HEK293 (cell line): ENCODE results near the gene C19orf18.
A peak's percentile ranks its signal among the peaks of the same experiment; 100 is the strongest.
"Not testable (repeated sequence)": the region's sequence is repeated elsewhere in the genome, so short reads cannot be mapped to it uniquely, and the experiment has no call there.

Experiments
- CTCF ChIA-PET: fragments of 350-600 bp; formaldehyde crosslinking; extraction: SDS; loops from one replicate; lab custom pipeline; 2021; ENCODE audit warnings: antibody characterized with exemption; lab: Yijun Ruan, JAX
- POLR2A ChIA-PET: fragments of 300-600 bp; formaldehyde crosslinking; extraction: SDS; loops from one replicate; lab custom pipeline; 2020; ENCODE audit warnings: antibody characterized with exemption, inconsistent platforms; lab: Yijun Ruan, JAX
- H3K27ac ChIP-seq: fragments of 200-500 bp; sonication (Bioruptor generic); 2 replicates; pipeline ENCODE4 v1.5.1; 2014; ENCODE audit warnings: low read depth, low read length, control low read depth, inconsistent platforms; ENCODE audit errors: extremely low read depth
- H3K36me3 ChIP-seq, 2 experiments: fragments of 200-500 bp in 1 of 2; sonication (Bioruptor generic) in 1 of 2; 1 replicate in 1 of 2; 2 replicates in 1 of 2; pipeline ENCODE4 v1.5.1; 2014 to 2017; ENCODE audit warnings: inconsistent platforms in 2 of 2, low read length in 2 of 2; ENCODE audit not compliant: control insufficient read depth in 2 of 2, insufficient read depth in 1 of 2
- H3K4me1 ChIP-seq: fragments of 200-500 bp; sonication (Bioruptor generic); 2 replicates; pipeline ENCODE4 v1.5.1; 2014; ENCODE audit warnings: mild to moderate bottlenecking, low read length, inconsistent platforms; ENCODE audit not compliant: control insufficient read depth, insufficient read depth
- H3K4me3 ChIP-seq: 2 replicates; pipeline ENCODE4 v1.5.1; 2011; ENCODE audit warnings: low read depth, mild to moderate bottlenecking, control low read depth, low read length, moderate library complexity
- H3K9me3 ChIP-seq: fragments of 200-500 bp; sonication (Bioruptor generic); 2 replicates; pipeline ENCODE4 v1.5.1; 2014; ENCODE audit warnings: low read depth, low read length, inconsistent platforms; ENCODE audit not compliant: control insufficient read depth, insufficient read depth
- ATF2 ChIP-seq: fragments of 450-650 bp; formaldehyde crosslinking; IDR thresholded peaks from 2 replicates; pipeline ENCODE4 v1.5.1; 2016; ENCODE audit warnings: missing biosample characterization, missing genetic modification characterization, low read depth
- REST ChIP-seq: fragments of 450-650 bp; formaldehyde crosslinking; IDR thresholded peaks from 2 replicates; pipeline ENCODE4 v1.5.1; 2016; ENCODE audit warnings: missing biosample characterization, missing genetic modification characterization
- SP3 ChIP-seq: fragments of 450-650 bp; formaldehyde crosslinking; IDR thresholded peaks from 2 replicates; pipeline ENCODE4 v1.5.1; 2016; ENCODE audit warnings: missing biosample characterization, missing genetic modification characterization
- ZBTB17 ChIP-seq: fragments of 450-650 bp; formaldehyde crosslinking; IDR thresholded peaks from 2 replicates; pipeline ENCODE4 v1.5.1; 2016; ENCODE audit warnings: missing biosample characterization, missing genetic modification characterization
- ZBTB26 ChIP-seq: fragments of 450-650 bp; formaldehyde crosslinking; optimal IDR thresholded peaks from 2 replicates; pipeline ENCODE3; 2016; ENCODE audit warnings: missing biosample characterization, mild to moderate bottlenecking, missing genetic modification characterization
- ZNF202 ChIP-seq: fragments of 450-650 bp; formaldehyde crosslinking; IDR thresholded peaks from 2 replicates; pipeline ENCODE4 v1.5.1; 2016; ENCODE audit warnings: missing biosample characterization, missing genetic modification characterization, borderline replicate concordance
- ZNF558 ChIP-seq: fragments of 450-650 bp; formaldehyde crosslinking; IDR thresholded peaks from 2 replicates; pipeline ENCODE4 v1.5.1; 2016; ENCODE audit warnings: missing biosample characterization, missing genetic modification characterization
- ZNF560 ChIP-seq: fragments of 450-650 bp; formaldehyde crosslinking; IDR thresholded peaks from 2 replicates; pipeline ENCODE4 v1.5.1; 2017; ENCODE audit warnings: missing biosample characterization, missing genetic modification characterization, borderline replicate concordance
- ZNF600 ChIP-seq: fragments of 450-650 bp; formaldehyde crosslinking; IDR thresholded peaks from 2 replicates; pipeline ENCODE4 v1.5.1; 2016; ENCODE audit warnings: missing biosample characterization, missing genetic modification characterization

Gene C19orf18

GRCh38 chr19:58010507-58010906, 36.2 kb upstream of the C19orf18 start (continued):
- TF ChIP-seq ZNF600 (tag by site-specific recombination) (no peak), SP3 (tag by site-specific recombination) (no peak), ZNF560 (tag by site-specific recombination) (no peak), ZNF558 (tag by site-specific recombination) (no peak)

- TF ChIP-seq ZBTB26 (tag by site-specific recombination): peak; percentile 52
- TF ChIP-seq ATF2 (tag by site-specific recombination): peak; percentile 81
- TF ChIP-seq REST (tag by site-specific recombination): no peak
- H3K36me3 ChIP-seq: peaks cover 4 to 22% of the 10 kb centered on the region in 2 experiments; a peak in 1 of 3 replicates
- H3K27ac ChIP-seq: no peak overlapping the region
- peak overlapping the region; percentile 56 for H3K4me3 ChIP-seq
- ChIA-PET POLR2A (no interaction called here), CTCF (interaction anchor here (0.8 kb wide), 1 partner anchor 43 kb away, joined by 3 read pairs; no protein-coding TSS in a partner anchor)
- no peaks in the 10 kb centered on the region; the same call in none of the 2 replicates for H3K9me3 ChIP-seq
- no peaks in the 10 kb centered on the region for H3K4me1 ChIP-seq
These were observed 35.5 kb upstream of the C19orf18 start for GRCh38 chr19:58009666-58010301.

GRCh38 chr19:58009301-58009665, 34.9 kb upstream of the C19orf18 start:
- no peak overlapping the region for H3K27ac ChIP-seq
- POLR2A ChIA-PET: interaction anchor here (0.6 kb wide), 1 partner anchor 198 kb away, joined by 4 read pairs; no protein-coding TSS in a partner anchor
- TF ChIP-seq ZBTB17 (tag by site-specific recombination): 0 out of 2 replicates have a peak, but pooled peaks have one; percentile 38
- no peak for TF ChIP-seq ZNF202

GRCh38 chr19:58008877-58009276, 34.5 kb upstream of the C19orf18 start:
- POLR2A ChIA-PET: interaction anchor here (0.6 kb wide), 1 partner anchor 198 kb away, joined by 4 read pairs; no protein-coding TSS in a partner anchor
- not testable (repeated sequence) for H3K27ac ChIP-seq

More at GRCh38 chr19:58009301-58009665, 34.9 kb upstream of the C19orf18 start:
- H3K4me3 ChIP-seq: peak overlapping the region; percentile 56
- H3K36me3 ChIP-seq: peaks cover 4 to 27% of the 10 kb centered on the region in 2 experiments; a peak in 2 of 3 replicates
- H3K9me3 ChIP-seq: no peaks in the 10 kb centered on the region; the same call in none of the 2 replicates
- CTCF ChIA-PET: no interaction called here
- no peaks in the 10 kb centered on the region for H3K4me1 ChIP-seq

More at GRCh38 chr19:58008877-58009276, 34.5 kb upstream of the C19orf18 start:
- peak overlapping the region; percentile 56 for H3K4me3 ChIP-seq
- not testable (repeated sequence) for H3K4me1 ChIP-seq, H3K9me3 ChIP-seq
- H3K36me3 ChIP-seq: peaks cover 4 to 31% of the 10 kb centered on the region in 2 experiments; a peak in 2 of 3 replicates
- CTCF ChIA-PET: interaction anchor here (0.6 kb wide), 1 partner anchor 172 kb away, joined by 3 read pairs; no protein-coding TSS in a partner anchor
